Tongue (tissue), 2 donors: ENCODE measurements around the gene KIF19. TPM values are rescaled to one million over a fixed set of nuclear protein-coding genes. Genes with fewer than 3 reads are reported as not detected.
"Not testable (repeated sequence)": the region's sequence is repeated elsewhere in the genome, so short reads cannot be mapped to it uniquely, and the experiment has no call there.

Experiments used
- DNase-seq: peaks from one replicate; pipeline ENCODE4 v3.0.0-alpha.2; 2015
- total RNA-seq: library from RNA; depleted of rRNA; stranded (reverse); fragments of >200 nt; gene quantifications from one replicate; pipeline ENCODE4 v1.2.3, GENCODE V29; 2014

The KIF19 gene
- total RNA-seq, 1 donor from 2014 or later = 2.5 TPM

- no peak for DNase-seq
Measured at GRCh38 chr17:74389937-74390679, 64.1 kb downstream of the KIF19 start.

- DNase-seq = no peak
Measured at GRCh38 chr17:74390680-74391653, 64.9 kb downstream of the KIF19 start.

- DNase-seq = no peak
Measured at GRCh38 chr17:74391771-74392170, 65.7 kb downstream of the KIF19 start.

- no peak for DNase-seq
Measured at GRCh38 chr17:74392848-74393247, 66.8 kb downstream of the KIF19 start.

GRCh38 chr17:74393346-74393942, 67.4 kb downstream of the KIF19 start:
- DNase-seq = peak; percentile 51

GRCh38 chr17:74394275-74394950, 68.4 kb downstream of the KIF19 start:
- DNase-seq = peak; percentile 24

GRCh38 chr17:74394977-74395376, 69.0 kb downstream of the KIF19 start:
- DNase-seq = peak; percentile 35

- DNase-seq = no peak
Measured at GRCh38 chr17:74396567-74396966, 70.5 kb downstream of the KIF19 start.

GRCh38 chr17:74402048-74402447, 76.0 kb downstream of the KIF19 start:
- DNase-seq = no peak

GRCh38 chr17:74403512-74404137, 77.6 kb downstream of the KIF19 start:
- DNase-seq = no peak

- DNase-seq = no peak
Measured at GRCh38 chr17:74404218-74404617, 78.2 kb downstream of the KIF19 start.

GRCh38 chr17:74404789-74405188, 78.8 kb downstream of the KIF19 start:
- no peak for DNase-seq

GRCh38 chr17:74405311-74405710, 79.3 kb downstream of the KIF19 start:
- not testable (repeated sequence) for DNase-seq

Other genes starting within 250 kb of the KIF19 start
- gene RPL38, start 122.5 kb upstream of the KIF19 start, total RNA-seq = 722 TPM
- gene TTYH2, start 112.7 kb upstream of the KIF19 start, total RNA-seq = 39.2 TPM
- 0.21 TPM for gene DNAI2, start 52.0 kb upstream of the KIF19 start, total RNA-seq
- gene BTBD17, start 35.6 kb downstream of the KIF19 start, total RNA-seq = 0.72 TPM
- not detected for gene GPR142, start 41.3 kb downstream of the KIF19 start, total RNA-seq
- gene GPRC5C, start 105.9 kb downstream of the KIF19 start, total RNA-seq = 66.4 TPM
- 3.0 TPM for gene CD300A, start 140.4 kb downstream of the KIF19 start, total RNA-seq
- gene CD300LB, start 205.2 kb downstream of the KIF19 start, total RNA-seq = 0.31 TPM
- not detected for gene CD300C, start 219.9 kb downstream of the KIF19 start, total RNA-seq
- gene CD300H, start 241.3 kb downstream of the KIF19 start, total RNA-seq = not detected